ENCODE measurements around the gene ARHGEF40.

GRCh38 chr14:21034707-21035106 is 35.4 kb upstream of the ARHGEF40 start, which contains the start of gene RNASE13:
- TF ChIP-seq, protein P1, sequence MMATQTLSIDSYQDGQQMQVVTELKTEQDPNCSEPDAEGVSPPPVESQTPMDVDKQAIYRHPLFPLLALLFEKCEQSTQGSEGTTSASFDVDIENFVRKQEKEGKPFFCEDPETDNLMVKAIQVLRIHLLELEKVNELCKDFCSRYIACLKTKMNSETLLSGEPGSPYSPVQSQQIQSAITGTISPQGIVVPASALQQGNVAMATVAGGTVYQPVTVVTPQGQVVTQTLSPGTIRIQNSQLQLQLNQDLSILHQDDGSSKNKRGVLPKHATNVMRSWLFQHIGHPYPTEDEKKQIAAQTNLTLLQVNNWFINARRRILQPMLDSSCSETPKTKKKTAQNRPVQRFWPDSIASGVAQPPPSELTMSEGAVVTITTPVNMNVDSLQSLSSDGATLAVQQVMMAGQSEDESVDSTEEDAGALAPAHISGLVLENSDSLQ (IDR thresholded peaks at IDR 0.05): no peak
- TF ChIP-seq SP1 (IDR thresholded peaks at IDR 0.05) (no peak), BHLHE40 (IDR thresholded peaks at IDR 0.05; ENCODE audit: borderline replicate concordance) (no peak), LEF1 (IDR thresholded peaks at IDR 0.05; ENCODE audit: borderline replicate concordance) (no peak)
